Measurements from ENCODE around the gene AUP1. TPM values are rescaled to one million over a fixed set of nuclear protein-coding genes. Genes with fewer than 3 reads are reported as not detected.

The AUP1 gene
- total RNA-seq, 3 donors from 2014 or later (not counting 1 experiment from before 2014, with no cell fraction given), result 234 to 242 (median 237) TPM

GRCh38 chr2:74526649-74527230 lies 2.8 kb downstream of the AUP1 start:
- H3K27ac Mint-ChIP-seq, result peak overlapping the region; percentile 11 to 58
- H3K9me3 Mint-ChIP-seq, result no peaks in the 10 kb centered on the region
- intact Hi-C loops (cut with micrococcal nuclease), result no loop called here
- no peaks in the 10 kb centered on the region for H3K27me3 Mint-ChIP-seq (ENCODE audit: low read depth in 2 of 2)
- H3K4me1 ChIP-seq (ENCODE audit: control insufficient read depth, insufficient read depth, low read length), result peaks cover 30% of the 10 kb centered on the region
- H3K36me3 ChIP-seq (ENCODE audit: control insufficient read depth, insufficient read depth, low read length), result peaks cover 27% of the 10 kb centered on the region
- H3K9me3 ChIP-seq (ENCODE audit: control insufficient read depth, insufficient read depth, low read length), result no peaks in the 10 kb centered on the region
- no peak overlapping the region for H3K27ac ChIP-seq (ENCODE audit: low read length)
- peaks cover 25 to 37% of the 10 kb centered on the region in 2 donors for H3K4me1 Mint-ChIP-seq
- no peak overlapping the region for H3K4me3 ChIP-seq (ENCODE audit: low read length)
- H3K27me3 ChIP-seq (ENCODE audit: control insufficient read depth, insufficient read depth, low read length), result no peaks in the 10 kb centered on the region
- no peak for ATAC-seq
- TF ChIP-seq, protein P1, sequence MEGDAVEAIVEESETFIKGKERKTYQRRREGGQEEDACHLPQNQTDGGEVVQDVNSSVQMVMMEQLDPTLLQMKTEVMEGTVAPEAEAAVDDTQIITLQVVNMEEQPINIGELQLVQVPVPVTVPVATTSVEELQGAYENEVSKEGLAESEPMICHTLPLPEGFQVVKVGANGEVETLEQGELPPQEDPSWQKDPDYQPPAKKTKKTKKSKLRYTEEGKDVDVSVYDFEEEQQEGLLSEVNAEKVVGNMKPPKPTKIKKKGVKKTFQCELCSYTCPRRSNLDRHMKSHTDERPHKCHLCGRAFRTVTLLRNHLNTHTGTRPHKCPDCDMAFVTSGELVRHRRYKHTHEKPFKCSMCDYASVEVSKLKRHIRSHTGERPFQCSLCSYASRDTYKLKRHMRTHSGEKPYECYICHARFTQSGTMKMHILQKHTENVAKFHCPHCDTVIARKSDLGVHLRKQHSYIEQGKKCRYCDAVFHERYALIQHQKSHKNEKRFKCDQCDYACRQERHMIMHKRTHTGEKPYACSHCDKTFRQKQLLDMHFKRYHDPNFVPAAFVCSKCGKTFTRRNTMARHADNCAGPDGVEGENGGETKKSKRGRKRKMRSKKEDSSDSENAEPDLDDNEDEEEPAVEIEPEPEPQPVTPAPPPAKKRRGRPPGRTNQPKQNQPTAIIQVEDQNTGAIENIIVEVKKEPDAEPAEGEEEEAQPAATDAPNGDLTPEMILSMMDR (IDR thresholded peaks at IDR 0.05), result no peak
- DNase-seq, result no peak
- peaks cover 10% of the 10 kb centered on the region for H3K36me3 Mint-ChIP-seq
- peak overlapping the region; percentile 50 for H3K4me3 Mint-ChIP-seq
- 100% methylated on average over 9 of the region's 11 CpGs for WGBS (ENCODE audit: insufficient coverage)

DNA sequence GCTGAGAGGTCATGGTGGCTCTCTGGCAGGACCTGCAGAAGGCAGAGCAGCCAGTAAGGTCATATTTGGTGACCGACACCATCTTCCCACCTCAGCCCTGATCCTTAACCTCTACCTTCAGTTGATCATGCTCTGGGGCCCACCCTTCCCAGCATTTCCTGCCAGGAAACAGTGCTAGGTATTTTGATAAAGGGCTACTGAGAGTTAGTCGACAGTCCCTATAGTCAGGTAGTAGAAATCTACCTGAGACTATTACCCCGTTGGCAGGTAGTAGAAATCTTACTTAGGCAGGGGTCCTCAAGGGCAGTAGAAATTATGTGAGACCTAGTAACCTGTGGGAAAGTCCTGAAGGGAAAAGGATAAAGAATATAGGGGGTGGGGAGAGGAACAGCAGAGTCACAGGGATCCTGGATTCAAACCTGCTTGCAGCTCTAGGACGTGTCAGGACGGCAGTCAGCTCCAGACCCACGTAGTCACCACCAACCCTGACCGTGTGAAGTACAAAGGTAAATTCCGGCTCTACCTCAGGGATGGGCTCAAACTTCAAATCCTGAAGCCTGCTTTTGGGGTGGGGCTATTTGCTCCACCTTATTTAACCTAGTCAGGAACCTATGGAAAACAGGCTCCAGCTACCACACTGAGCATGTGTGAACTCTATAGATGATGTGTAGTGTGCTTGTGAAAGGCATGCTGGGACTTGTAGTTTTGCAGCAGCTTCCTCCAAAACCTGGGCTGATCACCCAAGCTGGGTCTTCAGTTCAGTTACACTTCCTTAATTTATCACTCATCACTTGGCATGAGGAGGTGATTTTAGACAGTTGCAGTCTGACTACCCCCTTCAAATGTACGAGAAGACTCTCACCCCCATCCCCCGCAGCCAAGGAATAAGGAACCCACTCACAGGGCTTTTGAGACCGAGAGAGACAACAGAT lies 3.5 kb downstream of the AUP1 start, which contains the start of gene DQX1:
TSS of gene DQX1 (minus strand) at position 515 of the 932 bp plus-strand sequence. CDS start at position 13, 502 bp downstream.
- Histone ChIP-seq H3K4me3 (ENCODE audit: low read length) (no peak within 1 kb of the TSS), H3K9me3 (ENCODE audit: control insufficient read depth, insufficient read depth, low read length) (no peaks in the 10 kb centered on the region), H3K27me3 (ENCODE audit: control insufficient read depth, insufficient read depth, low read length) (no peaks in the 10 kb centered on the region), H3K36me3 (ENCODE audit: control insufficient read depth, insufficient read depth, low read length) (peaks cover 27% of the 10 kb centered on the region), H3K27ac (ENCODE audit: low read length) (no peak within 1 kb of the TSS), H3K4me1 (ENCODE audit: control insufficient read depth, insufficient read depth, low read length) (peaks cover 23% of the 10 kb centered on the region)
- Mint-ChIP-seq H3K27me3 (ENCODE audit: low read depth in 2 of 2) (no peaks in the 10 kb centered on the region), H3K36me3 (peaks cover 10% of the 10 kb centered on the region), H3K4me1 (peaks cover 22 to 29% of the 10 kb centered on the region in 2 donors), H3K27ac (peak within 1 kb of the TSS; percentile 11 to 58), H3K4me3 (peak within 1 kb of the TSS; percentile 50), H3K9me3 (no peaks in the 10 kb centered on the region)
- TF ChIP-seq, protein P1 (IDR thresholded peaks at IDR 0.05), result no peak
- DNase-seq, result peak in 1 of 2 donors; percentile 60
- ATAC-seq, result no peak
- intact Hi-C loops (cut with micrococcal nuclease), result no loop called here
- 76% methylated on average over 11 of the region's 11 CpGs for WGBS (ENCODE audit: insufficient coverage)

GRCh38 chr2:74524955-74525716 lies 4.4 kb downstream of the AUP1 start:
- TF ChIP-seq, protein P1 (IDR thresholded peaks at IDR 0.05), result no peak
- Mint-ChIP-seq H3K4me1 (peaks cover 15 to 21% of the 10 kb centered on the region in 2 donors), H3K36me3 (peaks cover 10% of the 10 kb centered on the region), H3K4me3 (no peak overlapping the region), H3K27ac (no peak overlapping the region), H3K27me3 (ENCODE audit: low read depth in 2 of 2) (peaks cover 4 to 7% of the 10 kb centered on the region in 2 donors), H3K9me3 (no peaks in the 10 kb centered on the region)
- 95% methylated on average over 10 of the region's 10 CpGs for WGBS (ENCODE audit: insufficient coverage)
- Histone ChIP-seq H3K4me3 (ENCODE audit: low read length) (no peak overlapping the region), H3K27ac (ENCODE audit: low read length) (no peak overlapping the region), H3K4me1 (ENCODE audit: control insufficient read depth, insufficient read depth, low read length) (peaks cover 15% of the 10 kb centered on the region), H3K27me3 (ENCODE audit: control insufficient read depth, insufficient read depth, low read length) (peaks cover 3% of the 10 kb centered on the region), H3K9me3 (ENCODE audit: control insufficient read depth, insufficient read depth, low read length) (no peaks in the 10 kb centered on the region), H3K36me3 (ENCODE audit: control insufficient read depth, insufficient read depth, low read length) (peaks cover 27% of the 10 kb centered on the region)
- intact Hi-C loops (cut with micrococcal nuclease), result no loop called here
- ATAC-seq (no peak), DNase-seq (no peak)

Data from natural killer cell (primary cell).